CD4-positive, alpha-beta T cell treated with Interleukin-10 for 1 hour (primary cell): ENCODE measurements around the gene LGI2.

Source experiments
- DNase-seq: peaks from one replicate; pipeline ENCODE4 v3.0.0-alpha.2; 2020

LGI2 gene

GRCh38 chr4:24957886-24958285 is 72.9 kb downstream of the LGI2 start:
- DNase-seq, result no peak

- DNase-seq, result no peak
These were observed 74.0 kb downstream of the LGI2 start for GRCh38 chr4:24956763-24957162.

- no peak for DNase-seq
These were observed 74.7 kb downstream of the LGI2 start for GRCh38 chr4:24956091-24956490.

GRCh38 chr4:24952667-24953066 is 78.1 kb downstream of the LGI2 start:
- no peak for DNase-seq

- DNase-seq, result no peak
These were observed 80.8 kb downstream of the LGI2 start for GRCh38 chr4:24949970-24950369.
